ENCODE data around the gene IL16. TPM values are rescaled to one million over a fixed set of nuclear protein-coding genes. Genes with fewer than 3 reads are reported as not detected.

Gene IL16
- total RNA-seq, 1 experiment from 2014 or later, result not detected

DNA sequence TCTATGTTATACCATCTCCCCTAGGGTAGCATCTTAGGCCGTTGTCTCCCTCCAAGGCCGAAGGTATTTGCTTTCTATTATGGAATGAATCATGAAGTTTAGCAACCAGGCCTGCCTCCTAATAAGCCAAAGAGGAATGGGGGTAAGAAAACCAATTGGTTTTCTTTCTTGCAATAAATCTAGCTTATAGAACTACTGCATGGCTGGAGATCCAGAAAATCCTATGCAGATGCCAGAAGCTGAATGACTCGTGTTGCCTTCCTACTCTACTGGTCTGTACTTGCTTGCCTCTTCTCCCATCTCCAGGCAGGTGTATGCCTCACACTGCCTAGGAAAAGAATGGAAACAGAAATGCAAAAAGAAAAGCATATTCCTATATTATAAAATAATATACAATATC lies 31.1 kb upstream of the IL16 start:
- Mint-ChIP-seq H3K27ac (ENCODE audit: unreplicated experiment) (no peak overlapping the region), H3K36me3 (ENCODE audit: insufficient read depth, unreplicated experiment) (no peaks in the 10 kb centered on the region), H3K9me3 (ENCODE audit: low read depth, unreplicated experiment) (peaks cover 3% of the 10 kb centered on the region), H3K27me3 (ENCODE audit: unreplicated experiment) (peaks cover 25% of the 10 kb centered on the region), H3K4me1 (ENCODE audit: low read depth, unreplicated experiment) (no peaks in the 10 kb centered on the region), H3K4me3 (ENCODE audit: low read depth, unreplicated experiment) (no peak overlapping the region)
- intact Hi-C loops (cut with micrococcal nuclease; ENCODE audit: unreplicated experiment), result loop anchor here (2.0 kb wide), 1 partner anchor 59 kb away; no protein-coding TSS in a partner anchor
- CTCF ChIA-PET, result interaction anchor here (1.5 kb wide), 1 partner anchor 9 kb away, joined by 3 read pairs; no protein-coding TSS in a partner anchor
- no TSS peak for BruUV-seq (replicated peaks)
- TF ChIP-seq, protein P1, sequence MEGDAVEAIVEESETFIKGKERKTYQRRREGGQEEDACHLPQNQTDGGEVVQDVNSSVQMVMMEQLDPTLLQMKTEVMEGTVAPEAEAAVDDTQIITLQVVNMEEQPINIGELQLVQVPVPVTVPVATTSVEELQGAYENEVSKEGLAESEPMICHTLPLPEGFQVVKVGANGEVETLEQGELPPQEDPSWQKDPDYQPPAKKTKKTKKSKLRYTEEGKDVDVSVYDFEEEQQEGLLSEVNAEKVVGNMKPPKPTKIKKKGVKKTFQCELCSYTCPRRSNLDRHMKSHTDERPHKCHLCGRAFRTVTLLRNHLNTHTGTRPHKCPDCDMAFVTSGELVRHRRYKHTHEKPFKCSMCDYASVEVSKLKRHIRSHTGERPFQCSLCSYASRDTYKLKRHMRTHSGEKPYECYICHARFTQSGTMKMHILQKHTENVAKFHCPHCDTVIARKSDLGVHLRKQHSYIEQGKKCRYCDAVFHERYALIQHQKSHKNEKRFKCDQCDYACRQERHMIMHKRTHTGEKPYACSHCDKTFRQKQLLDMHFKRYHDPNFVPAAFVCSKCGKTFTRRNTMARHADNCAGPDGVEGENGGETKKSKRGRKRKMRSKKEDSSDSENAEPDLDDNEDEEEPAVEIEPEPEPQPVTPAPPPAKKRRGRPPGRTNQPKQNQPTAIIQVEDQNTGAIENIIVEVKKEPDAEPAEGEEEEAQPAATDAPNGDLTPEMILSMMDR (IDR thresholded peaks at IDR 0.05; ENCODE audit: unreplicated experiment), result no peak
- DNase-seq, result no peak

GRCh38 chr15:81166636-81167305 lies 29.9 kb upstream of the IL16 start:
- Mint-ChIP-seq H3K9me3 (ENCODE audit: low read depth, unreplicated experiment) (peaks cover 3% of the 10 kb centered on the region), H3K4me1 (ENCODE audit: low read depth, unreplicated experiment) (no peaks in the 10 kb centered on the region), H3K27me3 (ENCODE audit: unreplicated experiment) (peaks cover 13% of the 10 kb centered on the region), H3K36me3 (ENCODE audit: insufficient read depth, unreplicated experiment) (no peaks in the 10 kb centered on the region), H3K27ac (ENCODE audit: unreplicated experiment) (no peak overlapping the region), H3K4me3 (ENCODE audit: low read depth, unreplicated experiment) (no peak overlapping the region)
- DNase-seq, result no peak
- TF ChIP-seq, protein P1 (IDR thresholded peaks at IDR 0.05; ENCODE audit: unreplicated experiment), result no peak
- intact Hi-C loops (cut with micrococcal nuclease; ENCODE audit: unreplicated experiment), result no loop called here
- BruUV-seq (replicated peaks), result no TSS peak
- CTCF ChIA-PET, result no interaction called here

DNA sequence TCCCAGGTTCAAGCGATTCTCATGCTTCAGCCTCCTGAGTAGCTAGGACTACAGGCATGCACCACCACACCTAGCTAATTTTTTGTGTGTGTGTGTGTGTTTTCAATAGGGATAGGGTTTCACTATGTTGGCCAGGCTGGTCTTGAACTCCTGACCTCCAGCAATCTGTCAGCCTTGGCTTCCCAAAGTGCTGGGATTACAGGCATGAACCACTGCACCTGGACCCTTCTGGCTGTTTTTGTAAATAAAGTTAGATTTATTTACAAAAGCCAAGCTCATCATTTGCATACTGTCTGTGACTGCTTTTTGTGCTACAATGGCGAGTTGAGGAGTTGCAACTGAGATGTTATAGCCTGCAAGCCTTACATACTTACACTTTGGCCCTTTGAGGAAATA lies 28.6 kb upstream of the IL16 start:
- no peaks in the 10 kb centered on the region for H3K4me1 Mint-ChIP-seq (ENCODE audit: low read depth, unreplicated experiment)
- CTCF ChIA-PET, result interaction anchor here (0.7 kb wide), 1 partner anchor 22 kb away, joined by 7 read pairs; no protein-coding TSS in a partner anchor
- H3K27ac Mint-ChIP-seq (ENCODE audit: unreplicated experiment), result no peak overlapping the region
- H3K27me3 Mint-ChIP-seq (ENCODE audit: unreplicated experiment), result no peaks in the 10 kb centered on the region
- TF ChIP-seq, protein P1 (IDR thresholded peaks at IDR 0.05; ENCODE audit: unreplicated experiment), result no peak
- no TSS peak for BruUV-seq (replicated peaks)
- no peak overlapping the region for H3K4me3 Mint-ChIP-seq (ENCODE audit: low read depth, unreplicated experiment)
- no peak for DNase-seq
- H3K9me3 Mint-ChIP-seq (ENCODE audit: low read depth, unreplicated experiment), result no peaks in the 10 kb centered on the region
- H3K36me3 Mint-ChIP-seq (ENCODE audit: insufficient read depth, unreplicated experiment), result no peaks in the 10 kb centered on the region
- intact Hi-C loops (cut with micrococcal nuclease; ENCODE audit: unreplicated experiment), result no loop called here

- Mint-ChIP-seq H3K9me3 (ENCODE audit: low read depth, unreplicated experiment) (no peaks in the 10 kb centered on the region), H3K4me1 (ENCODE audit: low read depth, unreplicated experiment) (no peaks in the 10 kb centered on the region), H3K36me3 (ENCODE audit: insufficient read depth, unreplicated experiment) (no peaks in the 10 kb centered on the region), H3K4me3 (ENCODE audit: low read depth, unreplicated experiment) (no peak overlapping the region), H3K27ac (ENCODE audit: unreplicated experiment) (no peak overlapping the region), H3K27me3 (ENCODE audit: unreplicated experiment) (no peaks in the 10 kb centered on the region)
- TF ChIP-seq, protein P1 (IDR thresholded peaks at IDR 0.05; ENCODE audit: unreplicated experiment), result no peak
- DNase-seq, result no peak
- intact Hi-C loops (cut with micrococcal nuclease; ENCODE audit: unreplicated experiment), result no loop called here
- BruUV-seq (replicated peaks), result no TSS peak
- CTCF ChIA-PET, result no interaction called here
These were observed 28.0 kb upstream of the IL16 start for GRCh38 chr15:81168644-81169043.
